GM19043 (cell line): ENCODE data around the gene GPNMB.

ENCODE experiments used
- ATAC-seq: cut with Tn5 transposase; IDR thresholded peaks from one replicate; pipeline ENCODE4 v1.9.1; 2021; ENCODE audit warnings: low read depth; ENCODE audit not compliant: unreplicated experiment

The GPNMB gene

DNA sequence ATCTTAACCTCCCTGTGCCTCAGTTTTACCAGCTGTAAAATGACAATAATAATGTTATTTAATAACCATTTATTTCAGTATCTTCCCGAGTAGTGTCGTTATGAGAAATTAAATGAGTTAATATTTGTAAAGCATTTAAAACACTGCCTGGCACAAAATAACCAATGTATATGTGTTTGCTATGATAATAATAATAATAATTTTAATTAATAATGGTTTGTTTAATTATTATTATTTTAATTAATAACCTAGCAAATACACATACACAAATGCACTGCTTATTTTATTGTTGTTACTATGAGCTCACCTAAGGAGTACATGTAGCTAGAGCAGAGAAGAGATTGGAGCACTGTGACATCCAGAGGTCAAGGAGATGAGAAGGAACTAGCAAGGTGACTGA, 18.2 kb upstream of the GPNMB start:
- ATAC-seq: no peak

DNA sequence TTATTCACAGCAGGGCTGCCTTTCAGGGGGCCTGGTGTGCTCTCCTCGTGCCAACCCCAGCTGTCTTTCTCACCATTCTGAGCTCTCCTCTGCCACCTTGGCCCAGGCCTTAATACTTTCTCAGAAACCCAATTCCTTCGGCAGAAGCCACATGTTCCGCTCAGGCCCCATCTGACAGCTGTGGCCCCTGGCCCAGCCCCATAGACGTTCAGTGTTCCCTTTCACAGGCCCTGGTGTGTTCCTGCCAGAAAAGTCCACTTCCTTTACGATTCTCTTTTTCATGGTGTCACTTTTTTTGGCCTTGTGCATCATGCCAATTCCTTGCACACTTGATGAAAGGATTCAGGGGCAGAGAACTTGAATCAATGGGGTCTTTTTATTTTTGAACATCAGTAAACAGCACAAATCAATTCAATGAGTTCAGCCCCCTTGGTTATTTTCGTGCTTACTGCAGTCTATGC, 15.9 kb upstream of the GPNMB start:
- no peak for ATAC-seq

DNA sequence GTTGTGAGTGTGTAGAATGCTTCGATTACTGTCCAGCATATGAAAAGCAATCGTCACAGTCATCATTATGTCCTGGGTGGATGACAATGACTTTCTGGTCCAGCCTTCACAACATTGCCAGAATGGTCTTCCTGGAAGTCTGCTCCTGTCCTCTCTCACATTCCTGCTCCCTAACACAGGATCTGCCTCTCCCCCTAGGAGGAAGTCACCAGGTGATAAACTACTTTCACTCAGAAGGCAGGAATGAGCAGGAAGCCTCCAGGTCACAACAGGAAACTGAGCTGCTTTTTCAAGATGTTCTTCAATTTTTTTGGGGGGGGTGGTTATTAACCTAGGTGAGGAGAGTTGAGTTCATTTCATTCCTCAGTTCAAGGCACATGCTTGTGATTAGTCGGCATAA, 13.6 kb upstream of the GPNMB start:
- no peak for ATAC-seq

DNA sequence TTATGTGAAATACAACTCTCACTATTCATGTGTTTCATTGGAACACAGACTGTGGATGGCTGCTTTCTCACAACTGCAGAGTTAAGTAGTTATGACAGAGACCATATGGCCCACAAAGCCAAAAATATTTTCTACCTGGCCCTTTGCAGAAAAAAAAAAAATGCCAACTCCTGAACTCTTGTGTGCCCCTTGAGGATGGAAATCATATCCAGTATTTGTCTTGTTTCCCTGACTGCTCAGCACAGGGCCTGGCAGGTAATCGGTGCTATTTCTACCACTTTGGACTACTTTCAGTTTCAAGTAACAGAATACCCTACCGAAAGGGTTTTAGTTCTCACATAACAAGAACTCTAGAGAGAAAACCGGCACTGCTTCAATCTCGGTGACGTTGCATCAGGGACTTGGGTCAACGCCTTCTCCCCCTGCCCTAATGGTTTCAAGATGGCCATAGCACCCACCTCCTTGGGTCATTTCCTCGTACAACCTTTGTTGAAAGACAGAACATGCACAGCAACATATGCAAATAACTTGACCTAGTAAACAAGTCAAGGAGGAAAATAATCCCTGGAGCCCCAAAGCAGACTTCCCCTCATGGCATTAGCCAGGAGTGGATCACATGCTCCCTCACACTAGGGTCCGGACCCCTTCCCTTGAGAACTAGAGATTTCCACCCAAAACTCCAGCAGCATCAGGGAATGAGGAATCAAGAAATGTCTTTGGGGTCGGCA, 11.8 kb upstream of the GPNMB start:
- ATAC-seq: peak; percentile 88

DNA sequence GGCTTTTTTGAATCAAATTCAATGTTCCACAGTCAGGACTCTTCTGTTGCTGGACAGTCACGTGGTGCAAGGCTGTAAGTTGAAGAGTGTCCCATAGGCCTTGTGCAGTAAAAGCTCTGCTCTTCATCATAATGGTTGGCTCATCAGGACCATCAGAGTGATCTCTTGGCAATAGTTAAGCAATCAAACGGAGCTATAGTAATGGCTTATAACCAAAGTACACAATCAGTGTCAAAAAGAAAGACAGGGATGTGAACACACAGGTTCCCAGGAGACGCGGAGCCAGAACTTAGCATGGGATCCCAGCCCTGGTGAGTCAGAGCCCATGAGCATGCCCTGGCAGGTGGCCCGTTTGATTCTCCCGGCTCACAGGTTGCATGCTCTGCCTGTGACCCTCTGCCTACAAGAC, 10.8 kb upstream of the GPNMB start:
- ATAC-seq: no peak

DNA sequence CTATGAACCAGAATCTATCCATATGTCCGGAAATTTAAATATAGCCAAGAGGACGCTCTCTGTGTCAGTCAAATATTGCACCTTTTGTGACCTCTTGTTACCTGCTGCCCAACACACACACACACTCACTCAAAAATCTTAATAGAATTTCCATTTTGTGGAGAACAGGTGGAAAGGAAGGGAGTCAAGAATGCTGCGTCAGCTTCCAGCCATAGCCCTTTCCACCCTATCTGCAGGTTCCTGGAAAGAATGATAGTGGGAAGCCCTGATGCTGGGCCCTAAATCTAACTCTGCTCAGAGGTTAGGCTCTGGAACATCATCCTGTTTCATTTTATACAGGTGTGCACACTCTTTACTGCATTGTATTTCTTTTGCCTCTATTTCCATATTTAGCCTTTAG, 9.6 kb upstream of the GPNMB start:
- no peak for ATAC-seq

DNA sequence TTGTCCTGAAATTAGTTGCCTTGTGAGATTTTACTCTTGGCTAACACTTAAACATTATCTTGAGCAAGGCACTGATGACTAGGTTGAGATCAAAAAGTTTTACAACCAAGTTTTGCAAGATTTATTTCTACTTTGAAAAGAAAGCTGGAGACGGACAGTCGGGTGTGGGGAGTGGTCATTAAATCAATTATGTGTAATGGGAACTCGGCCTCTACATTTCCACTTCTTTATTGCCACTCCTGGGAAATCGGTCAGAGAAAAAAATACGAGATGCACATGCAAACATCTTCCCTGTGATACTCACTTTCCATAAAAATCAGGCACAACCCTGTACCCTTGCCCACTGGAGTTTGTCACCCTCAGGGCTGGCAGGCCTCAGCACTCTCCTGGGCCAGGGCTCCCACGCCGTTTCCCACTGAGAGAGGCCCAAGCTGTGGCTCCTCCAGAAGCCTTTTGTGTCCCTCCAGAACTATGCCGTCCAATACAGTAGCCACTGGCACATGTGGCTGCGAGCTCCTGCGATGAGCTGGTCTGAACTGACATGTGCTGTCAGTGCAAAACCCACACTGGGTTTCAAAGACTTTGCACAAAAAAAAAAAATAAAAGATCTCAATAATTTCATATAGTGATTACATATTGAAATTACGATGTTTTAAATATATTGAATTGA, 7.5 kb upstream of the GPNMB start:
- no peak for ATAC-seq

DNA sequence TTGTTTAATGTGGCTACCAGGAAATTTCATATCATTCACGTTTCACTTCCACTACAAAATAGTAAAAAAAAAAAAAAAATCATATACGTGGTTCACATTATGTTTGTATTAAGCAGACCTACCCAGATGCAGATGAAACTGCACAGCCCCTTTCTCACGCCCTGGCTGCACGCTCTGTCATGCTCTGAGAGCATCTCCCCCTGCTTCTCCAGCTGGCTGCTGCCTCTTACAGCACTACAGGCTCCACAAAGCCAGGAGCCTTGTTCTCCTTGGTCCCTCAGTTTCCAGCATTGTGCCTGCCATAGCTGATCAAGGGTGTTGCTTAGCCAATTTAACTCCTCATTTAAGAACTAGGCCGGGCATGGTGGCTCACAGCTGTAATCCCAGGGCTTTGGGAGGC, 6.9 kb upstream of the GPNMB start:
- ATAC-seq: no peak

DNA sequence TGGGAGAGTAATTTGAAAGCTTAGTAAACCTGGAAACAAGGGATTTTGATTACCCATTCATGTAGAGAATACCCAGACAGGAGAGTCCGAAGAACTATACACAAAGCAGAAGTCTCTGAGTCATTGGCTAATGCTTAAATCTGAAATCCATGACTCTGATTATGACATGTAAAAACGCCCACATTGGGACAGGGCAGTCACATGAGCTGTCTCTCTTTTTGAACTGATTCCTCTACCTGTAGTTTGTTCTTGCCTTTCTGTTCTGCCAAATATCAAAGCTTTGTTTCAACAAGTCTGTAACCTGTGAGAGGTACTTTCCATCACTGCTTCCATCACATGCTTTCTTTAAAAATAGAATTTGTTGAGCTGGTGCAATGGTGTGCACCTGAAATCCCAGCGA, 4.3 kb upstream of the GPNMB start:
- no peak for ATAC-seq

DNA sequence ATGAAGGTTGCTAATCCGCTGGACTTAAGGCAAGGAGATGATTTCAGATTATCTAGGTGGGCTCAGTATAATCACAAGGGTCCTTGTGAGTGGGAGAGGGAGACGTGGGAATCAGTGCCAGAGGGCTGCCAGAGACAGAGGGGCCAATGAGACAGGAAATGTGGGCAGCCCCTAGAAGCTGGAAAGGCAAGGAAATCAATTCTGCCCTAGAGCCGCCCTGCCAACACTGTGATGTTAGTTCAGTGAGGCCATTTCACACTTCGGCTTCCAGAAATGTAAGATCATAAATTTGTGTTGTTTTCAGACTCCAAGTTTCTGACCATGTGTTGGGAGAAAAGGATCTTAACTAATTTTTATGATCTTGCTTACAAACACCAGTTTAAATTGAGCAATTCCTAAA, 3.6 kb upstream of the GPNMB start:
- ATAC-seq: no peak

DNA sequence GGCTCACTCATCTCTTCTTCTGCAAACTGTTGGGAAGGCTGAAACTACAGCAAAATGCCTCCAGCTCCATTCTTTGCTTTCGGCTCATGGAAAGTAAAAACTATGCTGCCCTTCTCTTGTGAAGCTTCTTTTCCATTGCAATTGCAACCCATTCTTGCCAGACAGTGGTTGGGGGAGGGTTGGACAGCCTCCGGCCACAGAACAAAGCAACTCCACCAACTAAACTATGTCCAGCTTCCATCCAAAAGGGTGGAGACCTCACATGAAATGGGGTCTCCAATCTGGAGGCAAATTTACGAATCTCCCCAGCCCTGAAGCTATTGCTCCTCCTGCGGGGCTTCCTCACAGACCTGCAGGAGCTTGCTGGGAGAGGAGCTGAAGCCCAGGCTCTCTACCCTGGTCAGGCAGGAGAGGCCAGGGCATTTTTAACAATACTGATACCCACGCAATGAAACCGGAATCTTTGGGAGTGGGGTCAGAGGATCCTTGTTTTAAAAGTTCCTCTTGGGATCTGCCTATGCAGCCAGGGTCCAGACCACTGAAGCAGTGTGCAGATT, 549 bp downstream of the GPNMB start:
- no peak for ATAC-seq

DNA sequence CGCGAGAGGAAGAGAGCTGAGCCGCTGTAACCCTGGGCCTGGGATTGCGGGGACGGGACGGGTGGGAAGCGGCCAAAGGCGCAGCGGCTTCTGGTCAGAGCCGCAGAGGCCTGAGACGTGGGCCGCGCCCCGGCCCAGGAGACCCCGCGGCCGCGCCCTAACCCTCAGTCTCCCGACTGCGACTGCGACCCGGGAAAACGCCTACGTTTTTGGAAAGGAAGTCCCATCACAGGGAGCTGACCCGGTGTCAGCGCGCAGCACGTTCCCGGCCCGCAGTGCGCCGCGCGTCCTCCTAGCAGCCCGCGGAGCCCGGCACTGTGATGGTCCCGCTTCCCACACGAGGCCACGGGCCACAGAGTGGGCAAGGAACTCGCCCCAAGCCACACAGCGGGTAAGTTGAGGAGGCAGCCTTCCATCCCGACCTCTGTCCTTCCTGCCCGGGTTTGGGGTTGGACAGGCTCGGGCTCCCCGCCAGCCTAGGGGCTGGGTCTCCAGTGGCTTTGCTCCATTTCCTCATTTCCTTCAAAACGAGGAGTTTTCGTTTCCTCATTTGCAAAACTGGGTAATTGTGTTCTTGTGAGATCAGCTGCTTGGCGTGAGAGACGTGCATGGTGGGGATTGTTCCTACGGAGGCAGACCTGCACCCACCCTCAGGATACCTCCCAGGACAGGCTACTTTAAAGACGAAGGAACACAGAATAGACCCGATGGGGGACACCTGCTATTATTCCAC, 1.2 kb downstream of the GPNMB start:
- no peak for ATAC-seq

DNA sequence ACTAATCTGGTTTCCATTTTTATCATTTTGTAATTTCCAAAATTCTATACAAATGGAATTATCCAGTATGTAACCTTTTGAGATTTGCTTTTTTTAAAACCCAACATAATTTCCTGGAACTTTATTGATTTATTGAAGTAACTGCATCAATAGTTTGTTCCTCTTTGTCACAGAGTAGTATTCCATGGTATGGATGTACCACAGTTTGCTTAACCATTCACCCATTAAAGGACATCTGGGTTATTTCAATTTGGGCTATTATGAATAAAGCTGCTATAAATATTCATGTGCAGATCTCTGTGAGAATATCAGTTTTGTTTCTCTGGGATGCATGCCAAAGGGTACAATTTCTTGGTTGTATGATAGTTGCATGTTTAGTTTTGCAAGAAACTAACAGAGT, 2.9 kb downstream of the GPNMB start:
- ATAC-seq: no peak

DNA sequence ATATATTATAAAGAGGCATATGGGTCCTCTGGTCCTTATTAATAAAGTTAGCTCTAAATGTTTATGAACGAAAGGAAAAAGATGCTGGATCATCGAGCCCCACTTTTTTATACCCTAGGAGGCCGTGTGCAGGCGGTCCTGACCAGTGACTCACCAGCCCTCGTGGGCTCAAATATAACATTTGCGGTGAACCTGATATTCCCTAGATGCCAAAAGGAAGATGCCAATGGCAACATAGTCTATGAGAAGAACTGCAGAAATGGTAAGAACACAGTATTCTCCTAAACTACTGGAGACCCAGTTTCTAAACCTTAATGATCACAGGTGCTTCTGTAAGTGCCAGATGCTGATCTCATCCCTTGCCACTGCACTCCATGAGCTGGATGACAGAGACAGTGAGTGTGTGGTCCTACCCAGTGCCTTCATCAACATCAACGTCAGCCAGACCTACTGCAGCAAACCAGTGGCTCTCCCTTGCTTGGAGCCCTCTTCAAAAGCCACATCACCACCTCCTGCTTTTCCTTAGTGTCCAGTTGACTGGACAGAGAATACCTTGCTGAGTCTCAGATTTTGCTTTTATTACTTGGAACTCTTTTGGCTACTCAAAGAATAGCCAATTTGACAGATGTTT, 7.6 kb downstream of the GPNMB start:
- ATAC-seq: no peak

DNA sequence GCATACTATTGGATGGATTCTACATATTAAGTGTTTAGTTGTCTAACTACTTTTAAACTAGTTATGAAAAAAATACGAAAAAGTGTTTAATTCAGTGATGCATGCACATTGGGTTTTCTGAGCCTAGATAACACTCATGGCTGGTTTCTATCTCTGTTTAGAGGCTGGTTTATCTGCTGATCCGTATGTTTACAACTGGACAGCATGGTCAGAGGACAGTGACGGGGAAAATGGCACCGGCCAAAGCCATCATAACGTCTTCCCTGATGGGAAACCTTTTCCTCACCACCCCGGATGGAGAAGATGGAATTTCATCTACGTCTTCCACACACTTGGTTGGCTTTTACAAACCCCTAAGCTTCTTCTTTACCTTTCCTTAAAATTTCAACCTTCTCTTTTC, 10.2 kb downstream of the GPNMB start:
- ATAC-seq: no peak

DNA sequence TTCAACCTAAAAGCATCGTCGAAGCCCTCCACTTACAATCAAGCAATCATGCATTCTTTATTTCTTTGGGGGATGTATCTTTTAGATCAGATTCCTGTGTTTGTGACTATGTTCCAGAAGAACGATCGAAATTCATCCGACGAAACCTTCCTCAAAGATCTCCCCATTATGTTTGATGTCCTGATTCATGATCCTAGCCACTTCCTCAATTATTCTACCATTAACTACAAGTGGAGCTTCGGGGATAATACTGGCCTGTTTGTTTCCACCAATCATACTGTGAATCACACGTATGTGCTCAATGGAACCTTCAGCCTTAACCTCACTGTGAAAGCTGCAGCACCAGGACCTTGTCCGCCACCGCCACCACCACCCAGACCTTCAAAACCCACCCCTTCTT, 13.8 kb downstream of the GPNMB start:
- ATAC-seq: no peak

DNA sequence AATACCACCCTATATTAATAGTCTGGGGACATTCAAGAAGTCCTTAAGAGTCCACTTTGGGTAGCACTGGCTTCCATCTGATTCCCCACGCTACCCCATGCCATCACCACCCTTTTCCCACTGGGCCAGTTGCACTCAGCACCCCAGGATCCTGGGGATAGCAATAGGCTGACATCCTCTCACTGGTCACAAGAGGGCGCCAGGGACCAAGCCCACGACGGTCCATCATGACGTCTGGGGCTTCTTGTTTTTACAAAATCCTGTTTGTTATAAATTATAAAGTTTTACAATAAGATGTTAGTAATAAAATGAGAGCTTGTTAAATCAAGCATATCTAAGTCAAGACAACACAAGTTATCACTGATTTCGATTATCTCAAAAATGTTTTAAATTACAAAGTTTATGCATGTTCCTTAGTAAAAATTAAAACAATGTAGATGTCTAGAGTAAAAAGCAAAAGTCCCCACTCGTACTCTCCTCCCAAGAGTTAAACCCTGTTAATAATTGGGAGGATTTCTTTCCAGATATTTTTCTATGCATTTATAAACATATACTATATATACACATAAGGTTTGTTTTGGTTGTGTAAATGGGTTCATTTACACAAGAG, 15.4 kb downstream of the GPNMB start:
- ATAC-seq: no peak

DNA sequence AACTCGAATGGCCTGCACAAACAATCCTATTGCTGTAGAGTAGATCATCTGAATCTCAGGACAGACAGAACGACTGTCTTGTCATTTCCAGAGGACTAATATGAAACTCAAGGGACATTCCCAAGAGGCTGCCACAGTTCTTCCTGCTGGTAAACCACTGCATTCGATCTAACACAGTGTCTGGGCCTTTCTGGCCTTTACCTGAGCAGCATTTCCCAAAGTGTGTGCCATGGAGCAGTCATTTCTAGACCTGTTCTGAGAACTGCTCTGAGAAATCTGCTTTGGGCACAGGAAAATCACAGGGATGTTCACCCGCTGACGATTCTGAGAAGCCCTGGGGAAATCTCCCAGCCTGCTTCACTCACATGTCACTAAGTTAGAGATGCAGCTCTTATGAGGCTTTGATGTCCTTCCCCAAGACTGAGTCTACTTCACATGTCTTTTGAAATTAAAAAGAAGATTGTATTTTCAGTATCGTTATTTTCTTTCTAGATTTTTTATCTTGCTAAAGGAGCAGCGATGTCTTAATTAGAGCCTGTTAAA, 18.4 kb downstream of the GPNMB start:
- no peak for ATAC-seq

DNA sequence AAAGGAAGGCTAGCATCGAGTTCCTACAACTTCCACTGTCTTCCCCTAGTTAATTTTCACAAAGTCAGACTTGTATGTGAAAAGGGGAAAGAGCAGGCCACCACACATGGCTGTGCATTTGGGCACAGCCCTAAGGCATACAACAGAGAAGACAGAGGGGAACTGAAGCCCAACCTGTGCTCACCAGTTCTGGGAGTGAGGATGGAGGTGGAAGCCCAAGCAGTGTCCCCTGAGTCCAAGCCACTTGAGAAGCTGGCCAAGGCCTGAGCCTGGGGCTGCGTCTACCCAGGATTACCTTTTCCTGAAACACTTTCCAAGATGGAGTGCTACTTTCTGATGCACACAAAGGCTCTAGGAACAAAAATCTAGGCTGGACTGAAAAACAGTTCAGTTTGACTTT, 20.3 kb downstream of the GPNMB start:
- no peak for ATAC-seq

DNA sequence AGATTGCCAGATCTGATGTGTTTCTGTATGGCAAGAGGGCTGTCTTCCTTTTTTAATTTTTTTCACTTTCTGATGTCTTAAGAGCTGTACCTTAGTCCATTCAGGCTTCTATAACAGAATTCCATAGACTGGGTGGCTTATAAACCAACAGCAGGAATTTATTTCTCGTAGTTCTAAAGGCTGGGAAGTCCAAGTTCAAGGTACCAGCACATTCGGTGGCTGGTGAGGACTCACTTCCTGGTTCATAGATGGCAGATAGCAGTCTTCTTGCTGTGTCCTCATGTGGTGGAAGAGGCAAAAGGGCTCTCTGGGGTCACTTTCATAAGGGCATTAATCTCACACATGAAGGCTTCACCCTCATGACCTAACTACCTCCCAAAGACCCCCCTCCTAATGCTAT, 20.8 kb downstream of the GPNMB start:
- no peak for ATAC-seq
